HCT116 (cell line): ENCODE measurements around the gene SELENOS. TPM values are rescaled to one million over a fixed set of nuclear protein-coding genes. Genes with fewer than 3 reads are reported as not detected.

Source experiments
- ATAC-seq: fragments of 200-7000 bp; cut with Tn5 transposase; 2 replicates; pipeline ENCODE4 v1.9.1; 2020; ENCODE audit warnings: mild to moderate bottlenecking, moderate library complexity
- BruUV-seq: library from RNA; stranded (reverse); fragments of 400-500 nt; replicated peaks from 2 replicates; lab custom pipeline; 2021; lab: Mats Ljungman, UMichigan
- CTCF ChIA-PET: fragments of 300-600 bp; sonication (Branson Sonifier 250); formaldehyde crosslinking; loops from one replicate; lab custom pipeline; 2021; ENCODE audit warnings: antibody characterized with exemption; lab: Charles Lee
- POLR2A ChIA-PET: fragments of 300-600, 350-600 bp; sonication (Branson Sonifier 250); formaldehyde crosslinking; loops from one replicate; lab custom pipeline; 2021; ENCODE audit warnings: antibody characterized with exemption; lab: Charles Lee
- RAD21 ChIA-PET, 2 experiments: fragments of 300-600 bp; sonication (Branson Sonifier 250); formaldehyde crosslinking; loops; one replicate each; lab custom pipeline; 2023; ENCODE audit warnings: low total read pairs in 2 of 2; ENCODE audit not compliant: uncharacterized antibody in 2 of 2, unreplicated experiment in 2 of 2, low non-redundant PET in 1 of 2; lab: Charles Lee
- DNase-seq: peaks from one replicate; pipeline ENCODE4 v3.0.0-alpha.2; 2010; ENCODE audit warnings: low read depth, low spot score
- H2AFZ ChIP-seq: fragments of 200-600 bp; shearing (Covaris generic), sonication (generic); 2 replicates; pipeline ENCODE4 v1.6.1; 2017; ENCODE audit warnings: low read depth, mixed run types, mixed read lengths, antibody characterized with exemption, low read length; ENCODE audit not compliant: poor library complexity, severe bottlenecking
- H3K27ac ChIP-seq: 2 replicates; pipeline ENCODE4 v1.5.1; 2012; ENCODE audit warnings: low read depth, low read length
- H3K27me3 ChIP-seq: fragments of 200-600 bp; sonication (generic); 2 replicates; pipeline ENCODE4 v1.6.1; 2016; ENCODE audit warnings: mixed run types, low read length, mixed read lengths; ENCODE audit not compliant: insufficient read depth
- H3K36me3 ChIP-seq, 2 experiments: fragments of 200-500 bp in 1 of 2; fragments of 200-600 bp in 1 of 2; sonication (Bioruptor generic) in 1 of 2; sonication (generic) in 1 of 2; 2 replicates each; pipeline versions ENCODE4 v1.5.1 to v1.6.1; 2014 to 2016; ENCODE audit warnings: low read length in 2 of 2, inconsistent platforms in 1 of 2, mixed read lengths in 1 of 2, mixed run types in 1 of 2; ENCODE audit not compliant: insufficient read depth in 2 of 2, control insufficient read depth in 1 of 2
- H3K4me1 ChIP-seq, 2 experiments: fragments of 200-600 bp in 1 of 2; sonication (generic) in 1 of 2; 2 replicates each; pipeline versions ENCODE4 v1.5.1 to v1.6.1; 2012 to 2017; ENCODE audit warnings: low read length in 2 of 2, inconsistent platforms in 1 of 2, mild to moderate bottlenecking in 1 of 2, mixed read lengths in 1 of 2, mixed run types in 1 of 2, moderate library complexity in 1 of 2; ENCODE audit not compliant: insufficient read depth in 2 of 2, control insufficient read depth in 1 of 2
- H3K4me2 ChIP-seq: fragments of 200-600 bp; sonication (generic); 2 replicates; pipeline ENCODE4 v1.6.1; 2017; ENCODE audit warnings: mixed run types, low read length, mixed read lengths
- H3K4me3 ChIP-seq, 2 experiments: fragments of 200-600 bp in 1 of 2; sonication (generic) in 1 of 2; replicated peaks in 1 of 2; 2 replicates each; pipeline ENCODE4 v1.5.1; 2011 to 2016; ENCODE audit warnings: low read length in 2 of 2, control low read depth in 1 of 2, low read depth in 1 of 2, mild to moderate bottlenecking in 1 of 2, mixed read lengths in 1 of 2, mixed run types in 1 of 2
- H3K79me2 ChIP-seq: fragments of 200-600 bp; sonication (generic); 2 replicates; pipeline ENCODE4 v1.6.1; 2017; ENCODE audit warnings: mild to moderate bottlenecking, mixed run types, low read length, moderate library complexity, mixed read lengths; ENCODE audit not compliant: insufficient read depth
- H3K9ac ChIP-seq: fragments of 200-600 bp; sonication (generic); 2 replicates; pipeline ENCODE4 v1.6.1; 2016; ENCODE audit warnings: low read length, mixed read lengths
- H3K9me2 ChIP-seq: fragments of 200-600 bp; sonication (generic), shearing (Covaris generic); 2 replicates; pipeline ENCODE4 v1.6.1; 2017; ENCODE audit warnings: mixed run types, mild to moderate bottlenecking, moderate library complexity; ENCODE audit not compliant: insufficient read depth
- H3K9me3 ChIP-seq, 2 experiments: fragments of 200-500 bp in 1 of 2; fragments of 200-600 bp in 1 of 2; sonication (Bioruptor generic) in 1 of 2; sonication (generic) in 1 of 2; 2 replicates each; pipeline ENCODE4 v1.6.1; 2014 to 2017; ENCODE audit warnings: low read length in 2 of 2, mixed read lengths in 2 of 2, inconsistent platforms in 1 of 2, low read depth in 1 of 2, mild to moderate bottlenecking in 1 of 2, mixed run types in 1 of 2, moderate library complexity in 1 of 2; ENCODE audit not compliant: control insufficient read depth in 1 of 2, insufficient read depth in 1 of 2
- H4K20me1 ChIP-seq: fragments of 200-600 bp; sonication (generic), shearing (Covaris generic); 2 replicates; pipeline ENCODE4 v1.6.1; 2017; ENCODE audit warnings: mixed run types, mild to moderate bottlenecking, moderate library complexity; ENCODE audit not compliant: insufficient read depth
- ATF3 ChIP-seq: IDR thresholded peaks from 2 replicates; pipeline ENCODE4 v1.6.1; 2012
- CEBPB ChIP-seq: IDR thresholded peaks from 2 replicates; pipeline ENCODE4 v1.6.1; 2012; ENCODE audit warnings: low read depth
- CTCF ChIP-seq, 3 experiments: fragments of 200-600 bp in 1 of 3; sonication (generic) in 1 of 3; IDR thresholded peaks in 2 of 3; conservative IDR thresholded peaks in 1 of 3; 2 replicates each; pipeline ENCODE4 v1.5.1; 2012 to 2017; ENCODE audit warnings: low read depth in 2 of 3, low read length in 2 of 3, antibody characterized with exemption in 1 of 3, borderline replicate concordance in 1 of 3, control low read depth in 1 of 3, mild to moderate bottlenecking in 1 of 3, mixed read lengths in 1 of 3, mixed run types in 1 of 3, moderate library complexity in 1 of 3; ENCODE audit not compliant: insufficient read depth in 1 of 3
- ELF1 ChIP-seq: IDR thresholded peaks from 2 replicates; pipeline ENCODE4 v1.6.1; 2012; ENCODE audit warnings: low read depth, borderline replicate concordance
- EZH2 ChIP-seq: fragments of 200-600 bp; sonication (generic); IDR thresholded peaks from 2 replicates; pipeline ENCODE4 v1.6.1; 2017; ENCODE audit warnings: antibody characterized with exemption, mixed run types
- EZH2phosphoT487 ChIP-seq: fragments of 200-600 bp; IDR thresholded peaks from 2 replicates; pipeline ENCODE4 v1.6.1; 2018; ENCODE audit warnings: antibody characterized with exemption, borderline replicate concordance
- FOSL1 ChIP-seq: IDR thresholded peaks from 2 replicates; pipeline ENCODE4 v1.6.1; 2012; ENCODE audit warnings: low read depth
- MAX ChIP-seq: IDR thresholded peaks from 2 replicates; pipeline ENCODE4 v1.6.1; 2012
- POLR2A ChIP-seq: IDR thresholded peaks from 2 replicates; pipeline ENCODE4 v1.7.0; 2011; ENCODE audit warnings: borderline replicate concordance; ENCODE audit not compliant: insufficient read depth, insufficient read length; ENCODE audit errors: extremely low read depth
- SIN3A ChIP-seq: IDR thresholded peaks from 2 replicates; pipeline ENCODE4 v1.6.1; 2012; ENCODE audit warnings: low read depth
- SP1 ChIP-seq: IDR thresholded peaks from 2 replicates; pipeline ENCODE4 v1.6.1; 2012; ENCODE audit warnings: low read depth
- SRF ChIP-seq: IDR thresholded peaks from 2 replicates; pipeline ENCODE4 v1.6.1; 2012; ENCODE audit warnings: low read depth
- YY1 ChIP-seq: IDR thresholded peaks from 2 replicates; pipeline ENCODE4 v1.6.1; 2011; ENCODE audit warnings: low read length, low read depth, moderate library complexity, mild to moderate bottlenecking; ENCODE audit not compliant: insufficient replicate concordance; ENCODE audit errors: extremely low read depth
- ZFX ChIP-seq: fragments of 450-650 bp; IDR thresholded peaks from 2 replicates; pipeline ENCODE4 v1.6.1; 2017
- ZNF274 ChIP-seq: fragments of 200-500 bp; sonication (Bioruptor generic); IDR thresholded peaks from 2 replicates; pipeline ENCODE4 v1.6.1; 2014; ENCODE audit warnings: mild to moderate bottlenecking, low read depth, low read length, inconsistent platforms
- intact Hi-C: fragments of 100-400 bp; cut with micrococcal nuclease; formaldehyde crosslinking; loops from 2 replicates; pipeline ENCODE4 v1.10.0; 2022
- total RNA-seq: library from RNA; stranded (reverse); gene quantifications from one replicate; pipeline ENCODE4 v1.2.1, GENCODE V29; 2021; ENCODE audit not compliant: unreplicated experiment

Gene SELENOS
- total RNA-seq, 1 experiment from 2014 or later, result 45.6 TPM

GRCh38 chr15:101243420-101243819 is 33.9 kb downstream of the SELENOS start:
- no peaks in the 10 kb centered on the region for H3K9me3 ChIP-seq
- H3K9ac ChIP-seq, result no peak overlapping the region
- peaks cover 5% of the 10 kb centered on the region; the same call in 1 of the 2 replicates for H4K20me1 ChIP-seq
- TF ChIP-seq ATF3, result no peak
- no peak for TF ChIP-seq EZH2phosphoT487
- TF ChIP-seq CTCF (IDR thresholded peaks at IDR 0.05 in 2 of 3, conservative IDR thresholded peaks at IDR 0.05 in 1 of 3; ENCODE audit: borderline replicate concordance in 1 of 3, insufficient read depth in 1 of 3, low read depth in 2 of 3, low read length in 2 of 3), result no peak
- TF ChIP-seq POLR2A, result no peak
- TF ChIP-seq SRF, result no peak
- no peak for TF ChIP-seq SP1
- no peak for TF ChIP-seq SIN3A
- no peaks in the 10 kb centered on the region for H3K4me1 ChIP-seq
- H3K27me3 ChIP-seq, result no peaks in the 10 kb centered on the region
- ChIA-PET POLR2A (no interaction called here), RAD21 (no interaction called here), CTCF (no interaction called here)
- H3K4me3 ChIP-seq, result no peak overlapping the region
- H3K36me3 ChIP-seq, result peaks cover 10 to 16% of the 10 kb centered on the region in 2 experiments; a peak in 3 of 4 replicates
- peaks cover 100% of the 10 kb centered on the region for H3K79me2 ChIP-seq
- H3K4me2 ChIP-seq, result no peak overlapping the region
- ATAC-seq (no peak), DNase-seq (no peak)
- BruUV-seq, result no TSS peak
- H3K9me2 ChIP-seq, result no peaks in the 10 kb centered on the region
- no peak overlapping the region for H2AFZ ChIP-seq
- intact Hi-C loops, result no loop called here
- H3K27ac ChIP-seq, result no peak overlapping the region

- Histone ChIP-seq H2AFZ (no peak overlapping the region), H3K27me3 (no peaks in the 10 kb centered on the region), H3K9me2 (no peaks in the 10 kb centered on the region; the same call in 1 of the 2 replicates), H3K4me2 (no peak overlapping the region), H3K4me3 (no peak overlapping the region), H3K79me2 (peaks cover 100% of the 10 kb centered on the region), H3K9me3 (no peaks in the 10 kb centered on the region), H3K4me1 (no peaks in the 10 kb centered on the region), H3K27ac (no peak overlapping the region), H4K20me1 (peaks cover 6% of the 10 kb centered on the region; the same call in 1 of the 2 replicates), H3K9ac (no peak overlapping the region), H3K36me3 (peaks cover 9 to 13% of the 10 kb centered on the region in 2 experiments; a peak in 2 of 4 replicates)
- BruUV-seq, result no TSS peak
- DNase-seq (no peak), ATAC-seq (no peak)
- TF ChIP-seq SIN3A (no peak), YY1 (no peak), MAX (no peak), ATF3 (no peak), ZNF274 (no peak), SP1 (no peak), EZH2 (no peak), ELF1 (no peak), ZFX (no peak), CEBPB (no peak), FOSL1 (no peak), CTCF (IDR thresholded peaks at IDR 0.05 in 2 of 3, conservative IDR thresholded peaks at IDR 0.05 in 1 of 3; ENCODE audit: borderline replicate concordance in 1 of 3, insufficient read depth in 1 of 3, low read depth in 2 of 3, low read length in 2 of 3) (no peak)
- RAD21 ChIA-PET, result no interaction called here
- intact Hi-C loops, result no loop called here
- CTCF ChIA-PET, result no interaction called here
- POLR2A ChIA-PET, result no interaction called here
These were observed 34.3 kb downstream of the SELENOS start for GRCh38 chr15:101242999-101243336.
